Measurements from ENCODE around the gene CHN1. TPM values are rescaled to one million over a fixed set of nuclear protein-coding genes. Genes with fewer than 3 reads are reported as not detected.

Gene CHN1
- total RNA-seq, 1 donor from 2014 or later, result 32.7 TPM

DNA sequence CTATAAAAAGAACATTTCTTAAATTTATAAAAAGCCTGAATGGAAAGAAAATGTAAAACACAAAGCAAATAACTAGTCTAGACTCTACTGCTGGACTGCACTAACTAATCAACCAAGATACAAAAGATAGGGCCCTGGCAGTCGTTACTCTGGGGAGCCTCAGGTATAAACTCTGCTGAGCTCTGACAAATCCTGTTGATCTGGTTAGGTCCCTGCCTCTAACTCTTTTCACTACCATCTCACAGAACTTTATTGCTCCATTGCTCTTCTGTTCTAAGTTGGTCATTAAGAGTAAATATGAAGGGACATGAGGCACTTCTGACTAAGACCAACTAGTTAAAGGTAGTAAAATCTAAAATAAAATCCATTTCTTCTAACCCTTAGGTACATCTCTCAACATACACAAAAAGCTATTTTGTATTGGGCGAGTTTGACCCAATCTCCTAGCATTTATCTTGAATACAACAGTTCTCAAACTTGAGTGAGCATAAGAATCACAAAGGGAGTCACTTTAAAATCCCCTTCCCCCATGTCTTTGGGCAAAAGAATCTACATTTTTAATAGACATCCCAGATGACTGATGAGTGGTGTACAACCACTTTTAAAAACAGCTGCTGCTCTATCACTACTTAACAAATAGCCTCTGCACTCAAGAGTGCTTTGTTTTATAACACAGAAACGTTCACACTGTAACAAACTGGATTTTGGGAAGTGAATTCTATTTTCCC is 2.5 kb downstream of the CHN1 start:
- peak overlapping the region; percentile 93 for H3K27ac Mint-ChIP-seq

DNA sequence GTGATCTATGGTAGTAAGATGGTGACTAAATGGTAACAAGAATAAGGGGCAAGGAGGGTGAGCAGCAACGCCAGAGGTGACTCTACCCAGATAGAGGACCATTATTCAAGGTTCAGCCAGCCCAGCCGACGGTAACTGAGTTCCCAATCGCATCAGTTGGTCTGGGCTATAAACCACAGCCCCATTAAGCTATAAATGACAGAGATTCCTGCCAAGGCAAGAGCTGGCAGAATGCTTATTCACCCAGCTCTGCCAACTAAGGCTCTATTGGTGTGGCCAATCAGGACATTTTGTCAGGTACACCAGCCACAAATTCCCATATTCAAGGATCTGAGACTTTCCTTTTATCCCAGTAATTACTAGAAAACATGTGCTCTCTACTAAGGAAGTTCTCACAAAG is 3.6 kb downstream of the CHN1 start:
- no peaks in the 10 kb centered on the region for H3K27me3 Mint-ChIP-seq (ENCODE audit: low read depth)
- peaks cover 61% of the 10 kb centered on the region for H3K4me1 Mint-ChIP-seq
- no peak for DNase-seq (ENCODE audit: low spot score in 2 of 2, unreplicated experiment in 2 of 2)
- H3K27ac Mint-ChIP-seq, result peak overlapping the region; percentile 93
- H3K9me3 Mint-ChIP-seq, result no peaks in the 10 kb centered on the region
- H3K36me3 Mint-ChIP-seq, result no peaks in the 10 kb centered on the region
- TF ChIP-seq, protein P1, sequence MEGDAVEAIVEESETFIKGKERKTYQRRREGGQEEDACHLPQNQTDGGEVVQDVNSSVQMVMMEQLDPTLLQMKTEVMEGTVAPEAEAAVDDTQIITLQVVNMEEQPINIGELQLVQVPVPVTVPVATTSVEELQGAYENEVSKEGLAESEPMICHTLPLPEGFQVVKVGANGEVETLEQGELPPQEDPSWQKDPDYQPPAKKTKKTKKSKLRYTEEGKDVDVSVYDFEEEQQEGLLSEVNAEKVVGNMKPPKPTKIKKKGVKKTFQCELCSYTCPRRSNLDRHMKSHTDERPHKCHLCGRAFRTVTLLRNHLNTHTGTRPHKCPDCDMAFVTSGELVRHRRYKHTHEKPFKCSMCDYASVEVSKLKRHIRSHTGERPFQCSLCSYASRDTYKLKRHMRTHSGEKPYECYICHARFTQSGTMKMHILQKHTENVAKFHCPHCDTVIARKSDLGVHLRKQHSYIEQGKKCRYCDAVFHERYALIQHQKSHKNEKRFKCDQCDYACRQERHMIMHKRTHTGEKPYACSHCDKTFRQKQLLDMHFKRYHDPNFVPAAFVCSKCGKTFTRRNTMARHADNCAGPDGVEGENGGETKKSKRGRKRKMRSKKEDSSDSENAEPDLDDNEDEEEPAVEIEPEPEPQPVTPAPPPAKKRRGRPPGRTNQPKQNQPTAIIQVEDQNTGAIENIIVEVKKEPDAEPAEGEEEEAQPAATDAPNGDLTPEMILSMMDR (IDR thresholded peaks at IDR 0.05; ENCODE audit: unreplicated experiment), result no peak
- H3K4me3 Mint-ChIP-seq, result no peak overlapping the region

More for the DNA sequence above, 2.5 kb downstream of the CHN1 start:
- Mint-ChIP-seq H3K9me3 (no peaks in the 10 kb centered on the region), H3K36me3 (no peaks in the 10 kb centered on the region), H3K4me3 (peak overlapping the region; percentile 47), H3K4me1 (peaks cover 54% of the 10 kb centered on the region), H3K27me3 (ENCODE audit: low read depth) (no peaks in the 10 kb centered on the region)
- TF ChIP-seq, protein P1 (IDR thresholded peaks at IDR 0.05; ENCODE audit: unreplicated experiment), result no peak
- DNase-seq (ENCODE audit: low spot score in 2 of 2, unreplicated experiment in 2 of 2), result no peak

DNA sequence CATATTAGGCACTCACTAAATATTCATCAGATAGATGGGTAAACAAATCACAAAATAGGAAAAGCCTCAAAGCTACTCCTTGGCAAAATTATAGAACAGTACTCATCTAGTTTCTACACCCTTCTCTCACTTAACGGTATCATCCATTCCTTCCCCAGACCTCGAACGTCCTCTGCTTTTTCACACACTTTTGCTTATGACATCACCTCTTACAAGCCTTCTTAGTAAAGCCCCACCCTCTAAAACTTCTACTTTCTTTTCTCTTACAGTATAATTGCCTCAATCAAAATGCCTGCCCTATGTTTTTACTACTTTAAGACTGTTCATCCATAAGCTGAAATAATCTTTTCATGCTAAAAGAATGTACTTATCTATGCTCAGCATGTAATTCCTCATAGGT is 8.1 kb downstream of the CHN1 start:
- DNase-seq (ENCODE audit: low spot score in 2 of 2, unreplicated experiment in 2 of 2), result no peak

DNA sequence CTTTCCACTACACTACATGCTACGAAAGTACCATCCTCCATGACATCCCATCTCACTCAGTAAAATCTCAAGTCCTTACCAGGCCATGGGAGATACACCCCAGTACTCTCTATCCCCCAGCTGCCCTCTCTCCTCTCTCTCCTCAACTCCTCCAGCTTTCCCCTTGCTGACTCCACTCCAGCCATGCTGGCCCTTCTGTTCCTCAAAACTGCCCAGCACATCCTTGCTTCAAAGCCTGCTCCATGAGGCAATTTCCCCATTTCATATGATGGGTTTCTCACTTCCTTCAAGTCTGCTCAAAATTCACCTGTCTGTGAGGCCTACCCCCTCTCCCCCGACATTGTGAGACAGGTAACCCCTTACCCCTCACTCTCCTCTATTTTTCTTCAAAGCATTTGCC is 8.6 kb downstream of the CHN1 start:
- Mint-ChIP-seq H3K27me3 (ENCODE audit: low read depth) (no peaks in the 10 kb centered on the region), H3K4me1 (peaks cover 39% of the 10 kb centered on the region), H3K9me3 (no peaks in the 10 kb centered on the region), H3K4me3 (no peak overlapping the region), H3K36me3 (no peaks in the 10 kb centered on the region), H3K27ac (peak overlapping the region; percentile 21)
- no peak for DNase-seq (ENCODE audit: low spot score in 2 of 2, unreplicated experiment in 2 of 2)
- TF ChIP-seq, protein P1 (IDR thresholded peaks at IDR 0.05; ENCODE audit: unreplicated experiment), result no peak

More for the DNA sequence above, 8.1 kb downstream of the CHN1 start:
- H3K4me3 Mint-ChIP-seq, result no peak overlapping the region
- TF ChIP-seq, protein P1 (IDR thresholded peaks at IDR 0.05; ENCODE audit: unreplicated experiment), result no peak
- H3K27ac Mint-ChIP-seq, result peak overlapping the region; percentile 21
- no peaks in the 10 kb centered on the region for H3K27me3 Mint-ChIP-seq (ENCODE audit: low read depth)
- no peaks in the 10 kb centered on the region for H3K9me3 Mint-ChIP-seq
- H3K4me1 Mint-ChIP-seq, result peaks cover 39% of the 10 kb centered on the region
- H3K36me3 Mint-ChIP-seq, result no peaks in the 10 kb centered on the region

DNA sequence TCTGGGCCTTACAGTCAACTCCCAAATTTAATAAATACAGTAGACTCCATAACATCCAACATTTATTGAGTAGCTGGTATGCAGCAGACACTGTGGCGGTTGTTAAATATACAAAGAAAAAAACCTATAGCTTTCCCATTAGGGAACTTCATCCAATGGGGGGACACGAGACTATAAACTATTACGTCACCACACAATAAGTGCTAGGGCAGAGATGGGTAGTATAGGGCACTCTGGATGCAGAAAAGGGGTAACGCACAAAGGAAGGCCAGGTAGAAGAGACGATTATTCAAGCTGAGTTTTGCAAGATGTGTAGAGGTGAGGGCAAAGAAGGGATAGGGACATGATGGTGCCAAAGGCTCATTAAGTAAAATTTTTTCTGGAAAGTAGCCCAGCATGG is 10.8 kb downstream of the CHN1 start:
- Mint-ChIP-seq H3K4me3 (no peak overlapping the region), H3K4me1 (peaks cover 41% of the 10 kb centered on the region), H3K9me3 (no peaks in the 10 kb centered on the region), H3K36me3 (no peaks in the 10 kb centered on the region), H3K27me3 (ENCODE audit: low read depth) (no peaks in the 10 kb centered on the region), H3K27ac (no peak overlapping the region)
- no peak for DNase-seq (ENCODE audit: low spot score in 2 of 2, unreplicated experiment in 2 of 2)
- TF ChIP-seq, protein P1 (IDR thresholded peaks at IDR 0.05; ENCODE audit: unreplicated experiment), result no peak
